Measurements from ENCODE around the gene OR10G7.
"Not testable (repeated sequence)": the region's sequence is repeated elsewhere in the genome, so short reads cannot be mapped to it uniquely, and the experiment has no call there.

Gene OR10G7

DNA sequence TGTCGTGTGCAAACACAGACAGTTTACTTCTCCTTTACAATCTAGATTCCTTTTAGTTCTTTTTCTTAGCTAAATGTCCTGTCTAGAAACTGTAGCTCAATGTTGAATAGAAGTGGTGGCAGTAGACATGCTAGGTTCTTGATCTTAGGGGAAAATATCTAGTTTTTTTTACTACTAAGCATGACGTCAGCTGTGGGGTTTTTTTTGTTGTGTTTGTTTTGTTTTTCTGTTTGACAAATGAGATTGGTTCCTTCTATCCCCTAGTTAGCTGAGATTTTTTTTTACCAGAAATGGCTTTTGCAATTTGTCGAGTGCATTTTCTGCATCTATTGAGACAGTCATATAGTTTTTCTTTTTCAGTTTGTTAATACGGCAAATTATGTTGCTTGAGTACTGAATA is 2.3 kb upstream of the OR10G7 start:
- FAIRE-seq (no peak), DNase-seq (ENCODE audit: low spot score) (no peak)

DNA sequence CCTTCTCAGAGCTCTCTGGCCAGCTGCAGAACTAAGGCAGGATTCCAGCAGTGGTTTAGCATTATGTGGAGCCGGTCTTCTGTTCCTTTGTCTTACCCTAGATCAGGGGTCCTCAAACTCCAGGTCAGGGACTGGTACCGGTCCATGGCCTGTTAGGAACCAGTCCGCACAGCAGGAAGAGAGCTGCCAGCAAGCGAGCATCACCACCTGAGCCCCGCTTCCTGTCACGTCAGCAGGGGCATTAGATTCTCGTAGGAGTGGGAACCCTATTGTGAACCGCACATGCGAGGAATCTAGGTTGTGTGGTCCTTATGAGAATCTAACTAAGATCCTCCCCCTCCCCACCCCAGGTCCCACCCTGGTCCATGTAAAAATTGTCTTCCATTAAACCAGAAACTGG is 1.6 kb downstream of the OR10G7 start:
- DNase-seq (ENCODE audit: low spot score) (no peak), FAIRE-seq (no peak)

DNA sequence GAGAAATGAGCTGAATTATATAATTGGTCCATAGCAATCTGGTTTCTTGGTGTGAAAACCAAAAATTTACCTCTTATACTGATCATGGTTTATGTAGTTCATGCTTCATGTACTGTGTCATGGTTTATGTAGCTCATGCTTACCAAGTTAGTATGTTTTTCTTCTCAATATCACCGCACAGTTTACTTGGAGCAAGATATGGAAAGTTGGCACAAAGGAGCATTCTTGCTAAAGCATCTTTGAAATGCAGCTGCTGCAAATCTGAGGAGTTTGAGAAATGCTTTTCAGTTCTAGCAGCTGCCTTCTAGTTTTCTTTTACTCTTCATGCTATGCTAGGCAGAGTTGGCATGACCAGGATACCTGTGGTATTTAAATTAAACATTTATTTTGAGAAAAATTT is 4.5 kb downstream of the OR10G7 start:
- DNase-seq (ENCODE audit: low spot score) (no peak), FAIRE-seq (no peak)

DNA sequence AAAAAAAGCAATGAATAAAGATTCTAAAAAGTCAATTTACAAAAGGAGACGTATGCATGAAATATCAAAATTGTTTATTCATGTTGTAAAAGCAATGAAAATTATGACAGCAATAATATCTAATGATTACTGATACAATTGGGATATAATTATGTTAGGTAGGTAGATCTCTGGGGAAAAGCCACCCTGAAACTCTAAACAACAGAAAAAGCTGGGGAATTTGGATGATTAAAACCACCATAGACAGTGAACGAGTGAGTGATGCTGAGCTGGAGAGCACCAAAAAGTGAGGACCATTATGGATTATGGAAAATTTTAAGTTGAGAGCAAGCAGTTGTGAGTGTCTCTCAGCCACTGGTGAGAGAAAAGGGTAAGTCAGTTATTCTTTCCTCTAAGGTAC is 14.6 kb downstream of the OR10G7 start, which contains the start of gene OR10G8:
Gene OR10G8 (plus strand): TSS at position 301 of the 400 bp plus-strand sequence. CDS start 2,825 bp downstream, outside the sequence.
- DNase-seq (ENCODE audit: low spot score) (no peak), FAIRE-seq (no peak)

DNA sequence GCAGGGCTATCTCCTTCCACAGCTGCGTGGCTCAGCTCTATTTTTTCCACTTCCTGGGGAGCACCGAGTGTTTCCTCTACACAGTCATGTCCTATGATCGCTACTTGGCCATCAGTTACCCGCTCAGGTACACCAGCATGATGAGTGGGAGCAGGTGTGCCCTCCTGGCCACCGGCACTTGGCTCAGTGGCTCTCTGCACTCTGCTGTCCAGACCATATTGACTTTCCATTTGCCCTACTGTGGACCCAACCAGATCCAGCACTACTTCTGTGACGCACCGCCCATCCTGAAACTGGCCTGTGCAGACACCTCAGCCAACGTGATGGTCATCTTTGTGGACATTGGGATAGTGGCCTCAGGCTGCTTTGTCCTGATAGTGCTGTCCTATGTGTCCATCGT is 25.3 kb downstream of the OR10G7 start:
- not testable (repeated sequence) for DNase-seq (ENCODE audit: low spot score); FAIRE-seq

DNA sequence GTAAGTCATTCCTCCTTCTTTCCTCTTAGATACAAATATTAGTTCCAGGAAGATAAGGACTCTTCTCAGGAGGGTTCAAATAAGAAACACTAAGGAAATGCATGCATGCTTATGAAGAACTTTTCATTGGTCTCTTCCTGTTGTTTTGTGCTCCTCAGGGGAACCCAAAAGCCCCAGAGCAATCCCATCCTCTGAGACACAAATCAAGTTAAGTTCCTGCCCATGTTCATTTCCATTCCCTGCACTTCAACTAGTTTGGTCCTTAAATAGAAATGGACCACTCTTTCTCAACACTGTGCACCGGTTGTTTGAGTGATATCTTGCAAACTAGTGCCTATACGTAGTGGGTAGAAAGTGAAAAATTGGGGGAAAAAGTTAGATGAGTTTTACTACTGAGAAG is 28.4 kb downstream of the OR10G7 start, which contains the start of gene OR10G4:
Gene OR10G4 (plus strand): TSS at position 301 of the 400 bp plus-strand sequence. CDS start 2,578 bp downstream, outside the sequence.
- FAIRE-seq (no peak), DNase-seq (ENCODE audit: low spot score) (no peak)

DNA sequence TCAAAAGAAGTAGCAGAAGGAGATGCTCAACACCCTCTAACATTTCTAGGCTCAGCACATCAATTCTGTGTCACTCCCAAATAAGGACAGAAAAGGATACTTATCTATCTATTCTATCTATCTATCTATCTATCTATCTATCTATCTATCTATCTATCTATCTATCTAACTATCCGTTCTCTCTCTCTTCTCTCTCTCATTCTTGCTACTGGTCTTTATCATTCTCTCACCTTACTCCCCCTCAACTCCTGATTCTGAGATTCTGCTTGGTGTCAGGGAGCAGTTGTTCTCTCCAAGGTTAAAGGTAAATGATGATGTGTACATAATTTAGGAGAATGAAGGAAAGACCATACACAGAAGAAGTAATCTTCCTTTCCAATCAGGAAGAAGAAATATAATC is 46.0 kb downstream of the OR10G7 start, which contains the start of gene OR10G6:
Gene OR10G6 (minus strand): TSS at position 43 of the 400 bp plus-strand sequence. CDS start 0 bp downstream, at position 43.
- FAIRE-seq (no peak), DNase-seq (ENCODE audit: low spot score) (no peak)

All from urothelium cell line (cell line).